OCI-LY1 (cell line): ENCODE results near the gene TTC28.

Experiments
- H2AFZ ChIP-seq: fragments of 200-600 bp; sonication (generic), shearing (Covaris generic); 2 replicates; pipeline ENCODE4 v1.6.0; 2014; ENCODE audit warnings: antibody characterized with exemption, mild to moderate bottlenecking, low read length
- H3F3A ChIP-seq: fragments of 200-600 bp; sonication (generic), shearing (Covaris generic); 2 replicates; pipeline ENCODE4 v1.6.0; 2014; ENCODE audit warnings: mild to moderate bottlenecking, antibody characterized with exemption, low read length, moderate library complexity; ENCODE audit not compliant: insufficient read depth
- H3K27ac ChIP-seq: fragments of 200-600 bp; sonication (generic); 2 replicates; pipeline ENCODE4 v1.5.1; 2014; ENCODE audit warnings: low read length, mixed run types, mild to moderate bottlenecking, low read depth; ENCODE audit not compliant: poor library complexity, severe bottlenecking
- H3K27me3 ChIP-seq: fragments of 200-600 bp; sonication (generic); 2 replicates; pipeline ENCODE4 v1.6.0; 2014; ENCODE audit warnings: antibody characterized with exemption, mild to moderate bottlenecking, low read length, moderate library complexity; ENCODE audit not compliant: insufficient read depth
- H3K36me3 ChIP-seq: fragments of 200-600 bp; sonication (generic); 2 replicates; pipeline ENCODE4 v1.6.1; 2014; ENCODE audit warnings: mild to moderate bottlenecking, antibody characterized with exemption, low read length, moderate library complexity, mixed read lengths; ENCODE audit not compliant: insufficient read depth
- H3K4me1 ChIP-seq: fragments of 200-600 bp; sonication (generic); 2 replicates; pipeline ENCODE4 v1.5.1; 2014; ENCODE audit warnings: mild to moderate bottlenecking, low read length, moderate library complexity; ENCODE audit not compliant: insufficient read depth, severe bottlenecking
- H3K4me2 ChIP-seq: fragments of 200-600 bp; sonication (generic), shearing (Covaris generic); 2 replicates; pipeline ENCODE4 v1.6.1; 2014; ENCODE audit warnings: low read length
- H3K4me3 ChIP-seq: fragments of 200-600 bp; sonication (generic); 2 replicates; pipeline ENCODE4 v1.5.1; 2014; ENCODE audit warnings: low read length, low read depth, mild to moderate bottlenecking, mixed read lengths; ENCODE audit not compliant: poor library complexity, severe bottlenecking
- H3K79me2 ChIP-seq: fragments of 200-600 bp; shearing (Covaris generic); 2 replicates; pipeline ENCODE4 v1.6.1; 2016; ENCODE audit warnings: mixed run types, low read length, mixed read lengths; ENCODE audit not compliant: insufficient read depth
- H3K9ac ChIP-seq: fragments of 200-600 bp; sonication (generic), shearing (Covaris generic); 2 replicates; pipeline ENCODE4 v1.6.1; 2014; ENCODE audit warnings: mild to moderate bottlenecking, low read length, mixed read lengths
- H3K9me2 ChIP-seq: fragments of 200-600 bp; sonication (generic), shearing (Covaris generic); 2 replicates; pipeline ENCODE4 v1.6.1; 2014; ENCODE audit warnings: low read depth, mild to moderate bottlenecking, low read length, mixed read lengths
- H3K9me3 ChIP-seq: fragments of 200-600 bp; shearing (Covaris generic); 2 replicates; pipeline ENCODE4 v1.6.1; 2014; ENCODE audit warnings: low read length, mixed read lengths
- H4K20me1 ChIP-seq: fragments of 200-600 bp; sonication (generic), shearing (Covaris generic); 2 replicates; pipeline ENCODE4 v1.6.0; 2016; ENCODE audit warnings: mild to moderate bottlenecking, low read length; ENCODE audit not compliant: insufficient read depth
- EZH2 ChIP-seq: fragments of 200-600 bp; sonication (generic), shearing (Covaris generic); IDR thresholded peaks from 2 replicates; pipeline ENCODE4 v1.8.0; 2017; ENCODE audit warnings: borderline replicate concordance, mixed run types, mild to moderate bottlenecking, antibody characterized with exemption, low read length, moderate library complexity, mixed read lengths
- TF ChIP-seq, protein P1 (sequence below): fragments of 200-600 bp; sonication (generic), shearing (Covaris generic); IDR thresholded peaks from 2 replicates; pipeline ENCODE4 v1.5.1; 2017; ENCODE audit warnings: mild to moderate bottlenecking, antibody characterized with exemption, low read length, moderate library complexity, mixed read lengths

The TTC28 gene

DNA sequence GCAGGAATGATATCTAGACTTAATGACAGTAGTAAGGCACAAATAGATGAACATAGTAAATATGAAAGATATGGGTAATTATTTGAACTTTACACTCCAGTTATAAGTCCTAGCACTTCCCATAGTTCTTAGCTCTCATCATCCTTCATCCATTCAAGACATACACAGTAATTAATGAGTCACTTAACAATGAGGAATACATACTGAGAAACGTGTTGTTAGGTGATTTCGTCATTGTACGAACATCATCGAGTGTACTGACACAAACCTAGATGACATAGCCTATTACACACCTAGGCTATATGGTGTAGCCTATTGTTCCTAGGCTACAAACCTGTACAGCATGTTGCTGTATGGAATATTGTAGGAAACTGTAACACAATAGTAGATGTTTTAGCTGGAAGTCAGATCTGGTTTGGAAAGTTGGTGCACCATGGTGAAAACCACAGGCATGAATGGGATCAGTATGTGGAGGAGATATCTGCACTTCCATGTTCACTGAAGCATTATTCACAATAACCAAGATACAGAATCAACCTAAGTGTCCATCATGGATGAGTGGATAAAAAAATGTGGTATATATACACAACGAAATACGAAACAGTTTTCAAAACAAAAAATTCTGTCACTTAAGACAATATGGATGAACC, 530.7 kb downstream of the TTC28 start:
- Histone ChIP-seq H3K9me2 (no peaks in the 10 kb centered on the region), H3K9me3 (no peaks in the 10 kb centered on the region), H3K9ac (no peak overlapping the region), H3K4me1 (no peaks in the 10 kb centered on the region), H3K79me2 (no peaks in the 10 kb centered on the region), H3K27ac (no peak overlapping the region), H4K20me1 (no peaks in the 10 kb centered on the region), H3K4me3 (no peak overlapping the region), H3K36me3 (no peaks in the 10 kb centered on the region), H2AFZ (no peak overlapping the region), H3F3A (no peaks in the 10 kb centered on the region), H3K4me2 (no peak overlapping the region), H3K27me3 (no peaks in the 10 kb centered on the region)
- TF ChIP-seq, protein P1, sequence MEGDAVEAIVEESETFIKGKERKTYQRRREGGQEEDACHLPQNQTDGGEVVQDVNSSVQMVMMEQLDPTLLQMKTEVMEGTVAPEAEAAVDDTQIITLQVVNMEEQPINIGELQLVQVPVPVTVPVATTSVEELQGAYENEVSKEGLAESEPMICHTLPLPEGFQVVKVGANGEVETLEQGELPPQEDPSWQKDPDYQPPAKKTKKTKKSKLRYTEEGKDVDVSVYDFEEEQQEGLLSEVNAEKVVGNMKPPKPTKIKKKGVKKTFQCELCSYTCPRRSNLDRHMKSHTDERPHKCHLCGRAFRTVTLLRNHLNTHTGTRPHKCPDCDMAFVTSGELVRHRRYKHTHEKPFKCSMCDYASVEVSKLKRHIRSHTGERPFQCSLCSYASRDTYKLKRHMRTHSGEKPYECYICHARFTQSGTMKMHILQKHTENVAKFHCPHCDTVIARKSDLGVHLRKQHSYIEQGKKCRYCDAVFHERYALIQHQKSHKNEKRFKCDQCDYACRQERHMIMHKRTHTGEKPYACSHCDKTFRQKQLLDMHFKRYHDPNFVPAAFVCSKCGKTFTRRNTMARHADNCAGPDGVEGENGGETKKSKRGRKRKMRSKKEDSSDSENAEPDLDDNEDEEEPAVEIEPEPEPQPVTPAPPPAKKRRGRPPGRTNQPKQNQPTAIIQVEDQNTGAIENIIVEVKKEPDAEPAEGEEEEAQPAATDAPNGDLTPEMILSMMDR: no peak
- TF ChIP-seq EZH2: no peak

- Histone ChIP-seq H2AFZ (no peak overlapping the region), H3K79me2 (no peaks in the 10 kb centered on the region), H3K36me3 (no peaks in the 10 kb centered on the region), H3K9ac (no peak overlapping the region), H3K27me3 (peaks cover 4% of the 10 kb centered on the region; the same call in 1 of the 2 replicates), H3K4me3 (no peak overlapping the region), H4K20me1 (no peaks in the 10 kb centered on the region), H3K27ac (no peak overlapping the region), H3K9me3 (no peaks in the 10 kb centered on the region), H3K4me2 (no peak overlapping the region), H3F3A (no peaks in the 10 kb centered on the region), H3K9me2 (no peaks in the 10 kb centered on the region), H3K4me1 (no peaks in the 10 kb centered on the region)
- TF ChIP-seq, protein P1: no peak
- no peak for TF ChIP-seq EZH2
Measured at GRCh38 chr22:28147401-28147800, 532.2 kb downstream of the TTC28 start.

DNA sequence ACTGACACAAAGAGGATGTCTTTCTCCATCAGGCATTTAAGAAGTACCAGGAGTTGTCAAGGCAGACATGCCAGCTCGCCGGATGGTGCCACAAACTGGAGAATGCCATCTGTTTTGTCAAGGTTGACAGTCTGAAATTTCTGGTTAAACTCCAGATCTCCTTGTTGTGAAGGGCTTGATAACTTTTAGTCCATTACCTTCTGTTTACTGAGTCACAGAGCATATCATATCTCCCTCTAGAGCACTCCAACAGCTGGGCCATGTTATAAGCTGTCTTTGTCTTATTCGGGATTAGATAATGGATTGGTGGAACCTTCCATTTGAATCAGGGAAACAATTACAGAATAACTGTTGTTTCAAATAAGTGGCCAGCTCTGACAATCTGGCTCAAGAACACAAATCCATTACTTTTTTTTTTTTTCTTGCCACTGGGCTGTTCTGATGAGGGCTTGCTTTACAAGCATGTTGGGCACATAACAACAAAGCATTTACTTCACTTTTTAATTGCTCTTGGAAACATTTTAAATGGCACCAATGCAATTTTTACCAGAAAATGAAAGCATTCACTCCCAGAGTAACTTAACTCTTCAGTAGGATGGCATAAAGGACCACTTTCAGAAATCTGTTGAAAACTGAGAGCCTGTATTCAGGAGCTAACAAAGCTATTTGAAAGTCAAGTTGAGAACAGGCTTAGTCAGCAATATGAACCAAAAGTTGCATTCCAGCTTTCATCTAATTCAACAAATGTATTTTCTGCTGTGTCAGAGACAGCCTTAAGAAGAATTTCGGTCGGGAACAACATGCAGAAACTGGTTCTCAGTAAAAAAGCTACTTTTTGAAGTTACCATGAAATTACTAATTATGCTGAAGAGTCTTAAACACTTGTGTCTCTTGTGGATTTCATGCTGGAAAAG, 533.0 kb downstream of the TTC28 start:
- H3F3A ChIP-seq: no peaks in the 10 kb centered on the region
- H2AFZ ChIP-seq: no peak overlapping the region
- H3K36me3 ChIP-seq: no peaks in the 10 kb centered on the region
- no peak overlapping the region for H3K4me2 ChIP-seq
- no peak overlapping the region for H3K4me3 ChIP-seq
- no peak for TF ChIP-seq EZH2
- TF ChIP-seq, protein P1: no peak
- no peaks in the 10 kb centered on the region for H3K79me2 ChIP-seq
- no peak overlapping the region for H3K9ac ChIP-seq
- H3K9me3 ChIP-seq: no peaks in the 10 kb centered on the region
- no peaks in the 10 kb centered on the region for H4K20me1 ChIP-seq
- no peaks in the 10 kb centered on the region for H3K9me2 ChIP-seq
- H3K27ac ChIP-seq: no peak overlapping the region
- H3K27me3 ChIP-seq: peaks cover 4% of the 10 kb centered on the region; the same call in 1 of the 2 replicates
- H3K4me1 ChIP-seq: no peaks in the 10 kb centered on the region
